BE2C (cell line): ENCODE measurements around the gene TEX29.

Experiments
- DNase-seq: peaks from one replicate; pipeline ENCODE4 v3.0.0-alpha.2; 2020
- H3K27me3 ChIP-seq: fragments of 250-450 bp; sonication (Bioruptor Pico); 2 replicates; pipeline ENCODE4 v1.5.1; 2020; ENCODE audit warnings: mild to moderate bottlenecking
- H3K36me3 ChIP-seq: fragments of 250-450 bp; sonication (Bioruptor Pico); 2 replicates; pipeline ENCODE4 v1.5.1; 2020; ENCODE audit warnings: mild to moderate bottlenecking
- H3K4me1 ChIP-seq: fragments of 250-450 bp; sonication (Bioruptor Pico); 2 replicates; pipeline ENCODE4 v1.5.1; 2020
- H3K4me3 ChIP-seq: 2 replicates; pipeline ENCODE4 v1.5.1; 2011; ENCODE audit warnings: low read depth, low read length
- H3K9me3 ChIP-seq: fragments of 250-450 bp; sonication (Bioruptor Pico); 2 replicates; pipeline ENCODE4 v1.5.1; 2020
- TF ChIP-seq, protein P1 (sequence below): IDR thresholded peaks from 2 replicates; pipeline ENCODE4 v1.5.1; 2012; ENCODE audit warnings: mild to moderate bottlenecking, low read depth, low read length

TEX29 gene

DNA sequence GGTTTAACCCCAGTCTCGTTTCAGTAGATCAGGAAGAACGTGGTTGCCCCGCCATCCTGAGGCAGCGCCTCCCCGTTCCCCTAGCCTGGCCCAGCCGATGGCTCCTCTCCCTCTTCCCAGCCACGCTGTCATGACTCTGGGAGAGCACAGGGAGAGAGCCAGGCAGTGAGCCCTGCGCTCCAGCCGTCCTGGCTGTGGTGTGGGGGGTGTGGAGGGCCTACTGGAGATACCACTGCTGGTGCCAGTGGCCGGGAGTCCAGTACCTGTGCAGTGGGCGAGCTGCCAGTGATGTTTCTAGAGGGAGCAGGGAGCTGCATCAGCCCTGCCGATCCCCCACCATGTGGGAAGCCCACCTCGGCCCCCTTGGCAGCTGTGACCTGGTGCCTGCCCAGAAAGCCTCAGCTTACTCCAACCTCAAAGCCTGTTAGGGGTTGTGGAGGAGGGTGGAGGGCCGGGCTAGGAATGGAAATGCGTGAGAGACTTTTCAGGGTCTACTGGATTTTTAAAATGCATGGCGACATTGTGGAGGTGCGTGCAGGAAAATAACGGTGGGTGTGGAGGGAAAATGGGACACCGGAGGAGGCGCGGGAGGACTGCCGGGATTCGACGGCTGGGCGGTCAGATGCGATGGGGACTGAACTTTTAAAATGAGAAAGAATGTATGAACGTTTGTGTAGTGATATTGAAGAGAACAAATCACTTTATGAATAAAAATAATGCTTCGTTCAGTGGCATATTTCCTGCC lies 4.9 kb downstream of the TEX29 start:
- no peaks in the 10 kb centered on the region for H3K4me1 ChIP-seq

GRCh38 chr13:111325941-111326620 lies 5.6 kb downstream of the TEX29 start:
- peaks cover 67% of the 10 kb centered on the region for H3K27me3 ChIP-seq
- no peak for DNase-seq
- H3K9me3 ChIP-seq: no peaks in the 10 kb centered on the region
- TF ChIP-seq, protein P1, sequence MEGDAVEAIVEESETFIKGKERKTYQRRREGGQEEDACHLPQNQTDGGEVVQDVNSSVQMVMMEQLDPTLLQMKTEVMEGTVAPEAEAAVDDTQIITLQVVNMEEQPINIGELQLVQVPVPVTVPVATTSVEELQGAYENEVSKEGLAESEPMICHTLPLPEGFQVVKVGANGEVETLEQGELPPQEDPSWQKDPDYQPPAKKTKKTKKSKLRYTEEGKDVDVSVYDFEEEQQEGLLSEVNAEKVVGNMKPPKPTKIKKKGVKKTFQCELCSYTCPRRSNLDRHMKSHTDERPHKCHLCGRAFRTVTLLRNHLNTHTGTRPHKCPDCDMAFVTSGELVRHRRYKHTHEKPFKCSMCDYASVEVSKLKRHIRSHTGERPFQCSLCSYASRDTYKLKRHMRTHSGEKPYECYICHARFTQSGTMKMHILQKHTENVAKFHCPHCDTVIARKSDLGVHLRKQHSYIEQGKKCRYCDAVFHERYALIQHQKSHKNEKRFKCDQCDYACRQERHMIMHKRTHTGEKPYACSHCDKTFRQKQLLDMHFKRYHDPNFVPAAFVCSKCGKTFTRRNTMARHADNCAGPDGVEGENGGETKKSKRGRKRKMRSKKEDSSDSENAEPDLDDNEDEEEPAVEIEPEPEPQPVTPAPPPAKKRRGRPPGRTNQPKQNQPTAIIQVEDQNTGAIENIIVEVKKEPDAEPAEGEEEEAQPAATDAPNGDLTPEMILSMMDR: no peak
- no peak overlapping the region for H3K4me3 ChIP-seq
- H3K4me1 ChIP-seq: no peaks in the 10 kb centered on the region
- H3K36me3 ChIP-seq: no peaks in the 10 kb centered on the region

More for the DNA sequence above, 4.9 kb downstream of the TEX29 start:
- peaks cover 61% of the 10 kb centered on the region for H3K27me3 ChIP-seq
- no peak for DNase-seq
- TF ChIP-seq, protein P1: no peak
- H3K4me3 ChIP-seq: no peak overlapping the region
- H3K36me3 ChIP-seq: no peaks in the 10 kb centered on the region
- H3K9me3 ChIP-seq: no peaks in the 10 kb centered on the region

DNA sequence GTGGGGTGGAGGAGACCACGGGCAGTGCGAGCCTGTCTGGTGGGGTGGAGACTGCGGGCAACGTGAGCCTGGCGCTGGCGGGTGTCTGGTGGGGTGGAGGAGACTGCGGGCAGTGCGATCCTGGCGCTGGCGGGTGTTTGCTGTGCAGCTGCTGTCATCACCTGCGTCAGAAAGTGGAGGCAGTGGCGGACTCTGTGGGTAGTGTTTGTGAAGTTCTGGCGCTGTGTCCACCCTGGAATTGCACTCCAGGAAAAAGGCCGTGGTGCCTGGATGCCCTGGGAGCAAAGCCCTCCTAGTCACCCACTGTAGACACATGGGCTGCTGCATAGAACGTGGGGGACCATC lies 6.2 kb downstream of the TEX29 start:
- Histone ChIP-seq H3K4me1 (no peaks in the 10 kb centered on the region), H3K9me3 (no peaks in the 10 kb centered on the region), H3K4me3 (no peak overlapping the region), H3K27me3 (peaks cover 67% of the 10 kb centered on the region), H3K36me3 (no peaks in the 10 kb centered on the region)
- TF ChIP-seq, protein P1: no peak
- DNase-seq: no peak

GRCh38 chr13:111326981-111327642 lies 6.7 kb downstream of the TEX29 start:
- peaks cover 67% of the 10 kb centered on the region for H3K27me3 ChIP-seq
- no peak for DNase-seq
- no peaks in the 10 kb centered on the region for H3K4me1 ChIP-seq
- no peak overlapping the region for H3K4me3 ChIP-seq
- H3K9me3 ChIP-seq: no peaks in the 10 kb centered on the region
- H3K36me3 ChIP-seq: no peaks in the 10 kb centered on the region
- TF ChIP-seq, protein P1: no peak

- Histone ChIP-seq H3K4me3 (no peak overlapping the region), H3K27me3 (peaks cover 70% of the 10 kb centered on the region), H3K9me3 (no peaks in the 10 kb centered on the region), H3K4me1 (no peaks in the 10 kb centered on the region), H3K36me3 (no peaks in the 10 kb centered on the region)
- DNase-seq: no peak
- TF ChIP-seq, protein P1: no peak
Measured at GRCh38 chr13:111327730-111328573, 7.5 kb downstream of the TEX29 start.
